Measurements from ENCODE around the gene CDKN1A.

DNA sequence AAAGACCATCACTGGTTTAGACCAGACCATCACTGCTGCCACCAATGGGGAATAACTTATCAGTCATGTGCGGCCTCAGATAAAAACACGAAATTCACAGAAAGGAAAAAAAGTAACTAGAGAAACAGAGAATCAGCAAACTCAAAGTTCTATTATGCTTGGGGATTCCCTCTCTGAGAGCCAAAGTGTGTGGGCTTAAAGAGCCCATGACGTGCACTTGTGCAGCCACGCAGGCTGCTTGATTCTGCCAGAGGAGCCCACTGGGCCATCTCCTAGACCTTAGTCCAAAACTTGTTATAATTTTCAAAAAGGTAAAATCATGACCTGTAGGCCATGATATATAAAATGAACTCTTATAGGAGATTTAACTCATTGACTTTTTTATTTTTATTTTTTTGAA lies 34.3 kb downstream of the CDKN1A start:
- TF ChIP-seq ELF4 (IDR thresholded peaks at IDR 0.05): no peak
- TF ChIP-seq FOXM1 (IDR thresholded peaks at IDR 0.05; ENCODE audit: borderline replicate concordance): no peak
- no peak for TF ChIP-seq HDGF (IDR thresholded peaks at IDR 0.05; ENCODE audit: borderline replicate concordance)
- no peak for TF ChIP-seq SUZ12 (IDR thresholded peaks at IDR 0.05)
- TF ChIP-seq SP1 (IDR thresholded peaks at IDR 0.05): no peak
- no peak for TF ChIP-seq TARDBP (IDR thresholded peaks at IDR 0.05)
- no peak for TF ChIP-seq FOXA1 (IDR thresholded peaks at IDR 0.05)
- TF ChIP-seq BHLHE40 (IDR thresholded peaks at IDR 0.05; ENCODE audit: borderline replicate concordance): no peak
- no peak for TF ChIP-seq FOXK2 (IDR thresholded peaks at IDR 0.05)
- no peak for TF ChIP-seq L3MBTL2 (conservative IDR thresholded peaks at IDR 0.05)
- no peak for TF ChIP-seq NFRKB (IDR thresholded peaks at IDR 0.05)
- TF ChIP-seq ZNF384 (IDR thresholded peaks at IDR 0.05): no peak
- no peak for TF ChIP-seq LEF1 (IDR thresholded peaks at IDR 0.05; ENCODE audit: borderline replicate concordance)
